K562 (cell line): Measurements from ENCODE around the gene IVL. TPM values are rescaled to one million over a fixed set of nuclear protein-coding genes. Genes with fewer than 3 reads are reported as not detected.

Experiments used
- ATAC-seq: fragments of 200-7000 bp; cut with Tn5 transposase; 3 replicates; pipeline ENCODE4 v1.9.1; 2020; ENCODE audit warnings: moderate library complexity
- BruUV-seq: library from RNA; stranded (reverse); fragments of 400-500 nt; replicated peaks from 2 replicates; lab custom pipeline; 2021; lab: Mats Ljungman, UMichigan
- CTCF ChIA-PET: fragments of 300-600 bp; formaldehyde crosslinking; extraction: SDS; loops from one replicate; lab custom pipeline; 2021; ENCODE audit warnings: low intra/inter-chr PET ratio; lab: Yijun Ruan, JAX
- POLR2A ChIA-PET: fragments of 300-600, 350-650 bp; sonication (Branson Sonifier 250); formaldehyde crosslinking; extraction: SDS; loops from one replicate; lab custom pipeline; 2021; ENCODE audit warnings: antibody characterized with exemption, inconsistent platforms; lab: Yijun Ruan, JAX
- DNase-seq, 4 experiments: peaks; one replicate each; pipeline versions ENCODE4 v3.0.0 to v3.0.0-alpha.2; 2011 to 2018; ENCODE audit warnings: low spot score in 3 of 4, mixed read lengths in 3 of 4; ENCODE audit errors: extremely low read depth in 1 of 4
- FAIRE-seq: peaks from 2 replicates; lab custom pipeline; 2011; peaks lifted over from hg19 to GRCh38; lab: Jason Lieb, UNC
- H2AFZ ChIP-seq: 2 replicates; pipeline ENCODE4 v1.6.0; 2011; ENCODE audit warnings: low read depth, low read length, control low read depth, inconsistent platforms
- H3K27ac ChIP-seq: fragments of 200-600 bp; 3 replicates; pipeline ENCODE4 v1.8.0; 2011; ENCODE audit warnings: low read depth, mild to moderate bottlenecking, control low read depth, inconsistent platforms, low read length, moderate library complexity, mixed read lengths; ENCODE audit errors: extremely low read depth
- H3K27me3 ChIP-seq, 2 experiments: fragments of 300-600 bp in 1 of 2; 2 replicates in 1 of 2; 3 replicates in 1 of 2; pipeline versions ENCODE4 v1.6.0 to v1.8.0; 2011; ENCODE audit warnings: inconsistent platforms in 2 of 2, low read length in 2 of 2, mild to moderate bottlenecking in 1 of 2, mixed read lengths in 1 of 2, moderate library complexity in 1 of 2; ENCODE audit not compliant: control insufficient read depth in 2 of 2, insufficient read depth in 2 of 2
- H3K36me3 ChIP-seq: fragments of 300-600 bp; 3 replicates; pipeline ENCODE4 v1.8.0; 2011; ENCODE audit warnings: mild to moderate bottlenecking, low read length, inconsistent platforms; ENCODE audit not compliant: control insufficient read depth, insufficient read depth
- H3K4me1 ChIP-seq, 2 experiments: fragments of 200-600 bp in 1 of 2; replicated peaks in 1 of 2; 2 replicates in 1 of 2; 3 replicates in 1 of 2; pipeline versions ENCODE4 v1.5.1 to v1.8.0; 2011; ENCODE audit warnings: inconsistent platforms in 2 of 2, low read length in 2 of 2, mild to moderate bottlenecking in 1 of 2, mixed read lengths in 1 of 2, moderate library complexity in 1 of 2; ENCODE audit not compliant: control insufficient read depth in 2 of 2, insufficient read depth in 2 of 2
- H3K4me2 ChIP-seq: 2 replicates; pipeline ENCODE4 v1.6.1; 2011; ENCODE audit warnings: low read length, control low read depth, inconsistent platforms, mixed read lengths; ENCODE audit not compliant: insufficient read depth
- H3K4me3 ChIP-seq: fragments of 200-600 bp; sonication (generic), shearing (Covaris generic); 2 replicates; pipeline ENCODE4 v1.5.1; 2016; ENCODE audit warnings: control low read depth, inconsistent platforms
- H3K79me2 ChIP-seq: fragments of 200-600 bp; 3 replicates; pipeline ENCODE4 v1.8.0; 2011; ENCODE audit warnings: low read length, inconsistent platforms; ENCODE audit not compliant: control insufficient read depth, insufficient read depth
- H3K9ac ChIP-seq, 2 experiments: 2 replicates each; pipeline versions ENCODE4 v1.6.0 to v1.6.1; 2011; ENCODE audit warnings: low read depth in 2 of 2, low read length in 2 of 2, control low read depth in 1 of 2, inconsistent platforms in 1 of 2, mild to moderate bottlenecking in 1 of 2, mixed read lengths in 1 of 2; ENCODE audit not compliant: insufficient read depth in 1 of 2
- H3K9me1 ChIP-seq: one replicate; pipeline ENCODE4 v1.6.0; 2011; ENCODE audit warnings: inconsistent platforms, mild to moderate bottlenecking, low read length, moderate library complexity; ENCODE audit not compliant: control insufficient read depth, insufficient read depth
- H3K9me3 ChIP-seq: replicated peaks from 2 replicates; pipeline ENCODE4 v1.5.1; 2011; ENCODE audit warnings: low read depth, low read length, inconsistent platforms; ENCODE audit not compliant: control insufficient read depth, insufficient read depth
- H4K20me1 ChIP-seq: replicated peaks from 2 replicates; pipeline ENCODE4 v1.6.1; 2011; ENCODE audit warnings: low read length, inconsistent platforms, mixed read lengths; ENCODE audit not compliant: control insufficient read depth, insufficient read depth
- DDX20 ChIP-seq: fragments of 450-650 bp; IDR thresholded peaks from 2 replicates; pipeline ENCODE4 v1.6.1; 2016; ENCODE audit warnings: missing genetic modification characterization, low read depth, mild to moderate bottlenecking, missing compliant biosample characterization, moderate library complexity
- PTRF ChIP-seq: fragments of 450-650 bp; IDR thresholded peaks from 2 replicates; pipeline ENCODE4 v1.6.1; 2016; ENCODE audit warnings: mild to moderate bottlenecking, missing genetic modification characterization, missing compliant biosample characterization
- ZNF347 ChIP-seq: fragments of 450-650 bp; formaldehyde crosslinking; IDR thresholded peaks from 2 replicates; pipeline ENCODE4 v1.4.0; 2020; ENCODE audit warnings: low read depth, mild to moderate bottlenecking, moderate library complexity
- ZNF77 ChIP-seq: fragments of 250-450 bp; sonication (Bioruptor Pico); IDR thresholded peaks from 2 replicates; pipeline ENCODE4 v1.5.0; 2020
- in situ Hi-C: fragments of 300-500 bp; cut with MboI; formaldehyde crosslinking; loops from 4 replicates; pipeline ENCODE4 v1.15.0; 2018; ENCODE audit warnings: inconsistent platforms, mixed read lengths
- intact Hi-C: fragments of 100-400 bp; cut with micrococcal nuclease; formaldehyde crosslinking; loops from 2 replicates; pipeline ENCODE4 v1.14.2; 2022
- polyA plus RNA-seq, 8 experiments: library from polyadenylated mRNA; depleted of rRNA in 4 of 8; stranded (reverse) in 5 of 8; unstranded in 3 of 8; fragments of >200 nt; fragmentation: Nextera tagmentation in 2 of 8; fragmentation: Illumina TruSeq in 1 of 8; extraction: Ambion mirVana in 2 of 8; extraction: Trizol in 1 of 8; gene quantifications; 2 replicates each; pipeline versions ENCODE4 v1.2.1 to v1.2.3, GENCODE V29; 2011 to 2014; ENCODE audit warnings: inconsistent platforms in 1 of 8, missing spikeins in 1 of 8
- total RNA-seq, 7 experiments: library from RNA; depleted of rRNA in 6 of 7; stranded (reverse); fragments of >200 nt in 6 of 7; fragmentation: Illumina TruSeq in 2 of 7; extraction: Trizol in 2 of 7; gene quantifications; 2 replicates each; pipeline versions ENCODE4 v1.2.1 to v1.2.3, GENCODE V29; 2011 to 2021; ENCODE audit warnings: low replicate concordance in 1 of 7
- TF ChIP-seq, protein P1 (sequence below): fragments of 450-650 bp; IDR thresholded peaks from 2 replicates; pipeline ENCODE4 v1.6.1; 2016; ENCODE audit warnings: antibody characterized with exemption

IVL gene
- total and polyA plus RNA-seq, 9 of the 15 experiments (the other 6 are each of a cell fraction or from before 2014, with no cell fraction given) = not detected

DNA sequence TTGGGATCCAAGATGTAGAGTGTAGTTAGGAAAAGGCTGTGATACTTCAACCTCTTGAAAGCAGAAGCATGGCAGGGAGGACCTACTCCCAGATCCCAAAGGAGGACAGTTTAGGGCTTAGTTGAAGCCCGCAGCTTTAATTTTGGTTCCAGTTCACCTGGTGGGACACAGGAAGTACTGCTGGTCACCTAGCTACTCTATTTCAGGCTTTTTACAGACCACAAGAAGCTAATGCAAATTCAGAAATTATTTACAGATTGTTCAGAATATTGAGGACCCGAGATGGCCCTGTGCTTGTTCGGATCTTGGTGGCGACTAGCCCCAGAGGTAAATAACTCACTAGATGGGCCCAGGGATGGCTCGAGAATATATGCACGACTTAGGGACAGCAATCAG lies 36.6 kb upstream of the IVL start (continued):
- TF ChIP-seq PTRF (tag) (no peak), ZNF77 (CRISPR knock-in tag) (no peak), DDX20 (tag) (no peak)

DNA sequence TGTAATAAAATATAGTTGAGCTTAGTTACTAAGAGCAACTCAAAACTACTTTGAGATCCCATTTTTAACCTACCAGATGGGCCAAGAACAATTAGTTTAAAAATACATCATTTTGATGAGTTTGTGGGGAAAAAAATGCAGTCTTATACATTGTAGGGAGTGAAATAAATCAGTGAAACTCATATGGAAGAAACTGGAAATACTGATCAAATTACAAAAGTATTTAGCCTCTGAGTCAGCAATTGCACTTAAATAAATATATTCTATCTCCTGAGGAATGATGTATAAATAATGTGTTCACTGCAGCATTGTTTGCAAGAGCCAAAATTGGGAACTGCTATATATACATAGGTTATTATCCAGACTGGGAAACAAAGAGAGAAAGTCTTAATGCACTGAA lies 34.9 kb upstream of the IVL start:
- Histone ChIP-seq H3K79me2 (no peaks in the 10 kb centered on the region), H3K36me3 (no peaks in the 10 kb centered on the region), H3K27ac (no peak overlapping the region), H3K9ac (no peak overlapping the region), H2AFZ (no peak overlapping the region), H3K27me3 (no peaks in the 10 kb centered on the region; a peak in 1 of 5 replicates), H3K9me1 (no peaks in the 10 kb centered on the region), H4K20me1 (no peaks in the 10 kb centered on the region), H3K4me3 (no peak overlapping the region), H3K4me2 (no peak overlapping the region), H3K4me1 (no peaks in the 10 kb centered on the region), H3K9me3 (no peaks in the 10 kb centered on the region)
- intact Hi-C loops = loop anchor here (5.0 to 10.0 kb wide), 2 partner anchors 319 to 351 kb away; no protein-coding TSS in a partner anchor
- ATAC-seq = no peak
- in situ Hi-C loops = loop anchor here (10.0 kb wide), 2 partner anchors 321 to 351 kb away; no protein-coding TSS in a partner anchor
- TF ChIP-seq, protein P1, sequence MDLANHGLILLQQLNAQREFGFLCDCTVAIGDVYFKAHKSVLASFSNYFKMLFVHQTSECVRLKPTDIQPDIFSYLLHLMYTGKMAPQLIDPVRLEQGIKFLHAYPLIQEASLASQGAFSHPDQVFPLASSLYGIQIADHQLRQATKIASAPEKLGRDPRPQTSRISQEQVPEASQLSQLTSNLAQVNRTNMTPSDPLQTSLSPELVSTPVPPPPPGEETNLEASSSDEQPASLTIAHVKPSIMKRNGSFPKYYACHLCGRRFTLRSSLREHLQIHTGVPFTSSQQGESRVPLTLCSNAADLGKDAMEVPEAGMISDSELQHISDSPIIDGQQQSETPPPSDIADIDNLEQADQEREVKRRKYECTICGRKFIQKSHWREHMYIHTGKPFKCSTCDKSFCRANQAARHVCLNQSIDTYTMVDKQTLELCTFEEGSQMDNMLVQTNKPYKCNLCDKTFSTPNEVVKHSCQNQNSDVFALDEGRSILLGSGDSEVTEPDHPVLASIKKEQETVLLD = no peak
- no peak for TF ChIP-seq ZNF347 (CRISPR knock-in tag)
- ChIA-PET CTCF (interaction anchor here (0.8 kb wide), 1 partner anchor 349 kb away, joined by 3 read pairs; no protein-coding TSS in a partner anchor), POLR2A (no interaction called here)
- FAIRE-seq = no peak
- no TSS peak for BruUV-seq
- no peak for DNase-seq
